Activated CD4-positive, alpha-beta T cell treated with anti-CD3 and anti-CD28 coated beads, Interleukin-2, amount 50 U/mL, for 24 hours (primary cell): ENCODE data around the gene SF3B2.
A peak's percentile ranks its signal among the peaks of the same experiment; 100 is the strongest.
"Not testable (repeated sequence)": the region's sequence is repeated elsewhere in the genome, so short reads cannot be mapped to it uniquely, and the experiment has no call there.

Source experiments
- DNase-seq, 2 donors: peaks; one replicate each; pipeline ENCODE4 v3.0.0-alpha.2; 2020; ENCODE audit warnings: low read depth in 1 of 2, low spot score in 1 of 2

Gene SF3B2

DNA sequence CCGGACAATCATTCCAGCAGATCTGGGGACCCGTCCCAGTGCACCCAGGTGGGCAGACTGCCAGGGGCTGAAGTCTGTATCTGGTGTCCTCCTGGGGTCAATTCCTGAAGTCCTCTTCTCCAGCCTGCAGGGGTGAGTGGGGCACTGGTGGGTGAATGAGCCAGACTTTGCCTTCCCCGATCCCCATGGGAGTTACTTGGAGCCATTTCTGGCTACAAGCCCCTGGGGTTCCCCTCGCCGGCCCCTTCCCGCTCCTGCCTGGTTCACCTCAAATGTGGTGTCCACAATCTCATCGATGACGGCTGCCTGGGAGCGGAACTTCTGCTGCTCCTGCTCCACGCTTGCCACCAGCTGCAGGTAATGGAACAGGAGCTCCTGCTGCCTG lies 35.4 kb upstream of the SF3B2 start:
- DNase-seq = no peak

GRCh38 chr11:66017321-66017720 lies 34.8 kb upstream of the SF3B2 start:
- no peak for DNase-seq

- no peak for DNase-seq
Observed at GRCh38 chr11:66020212-66020611, 32.0 kb upstream of the SF3B2 start.

GRCh38 chr11:66020618-66021357 lies 31.4 kb upstream of the SF3B2 start:
- no peak for DNase-seq

- peak; percentile 66 to 82 for DNase-seq
Observed at GRCh38 chr11:66022401-66023185, 29.6 kb upstream of the SF3B2 start.

DNA sequence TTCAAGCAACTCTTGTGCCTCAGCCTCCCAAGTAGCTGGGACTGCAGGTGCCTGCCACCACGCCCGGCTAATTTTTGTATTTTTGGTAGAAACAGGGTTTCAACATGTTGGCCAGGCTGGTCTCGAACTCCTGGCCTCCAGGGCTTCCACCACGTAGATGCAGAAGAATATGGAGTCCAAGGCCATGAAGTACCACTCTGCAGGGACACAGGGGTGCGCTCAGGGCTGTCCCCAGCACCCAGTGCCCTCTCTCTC lies 29.1 kb upstream of the SF3B2 start:
- DNase-seq = not testable (repeated sequence)

GRCh38 chr11:66026017-66026529 lies 26.1 kb upstream of the SF3B2 start, which contains the start of gene CATSPER1:
Gene CATSPER1, minus strand, starts transcription at chr11:66026479. Its CDS starts 100 bp downstream, at chr11:66026379.
- DNase-seq = no peak

DNA sequence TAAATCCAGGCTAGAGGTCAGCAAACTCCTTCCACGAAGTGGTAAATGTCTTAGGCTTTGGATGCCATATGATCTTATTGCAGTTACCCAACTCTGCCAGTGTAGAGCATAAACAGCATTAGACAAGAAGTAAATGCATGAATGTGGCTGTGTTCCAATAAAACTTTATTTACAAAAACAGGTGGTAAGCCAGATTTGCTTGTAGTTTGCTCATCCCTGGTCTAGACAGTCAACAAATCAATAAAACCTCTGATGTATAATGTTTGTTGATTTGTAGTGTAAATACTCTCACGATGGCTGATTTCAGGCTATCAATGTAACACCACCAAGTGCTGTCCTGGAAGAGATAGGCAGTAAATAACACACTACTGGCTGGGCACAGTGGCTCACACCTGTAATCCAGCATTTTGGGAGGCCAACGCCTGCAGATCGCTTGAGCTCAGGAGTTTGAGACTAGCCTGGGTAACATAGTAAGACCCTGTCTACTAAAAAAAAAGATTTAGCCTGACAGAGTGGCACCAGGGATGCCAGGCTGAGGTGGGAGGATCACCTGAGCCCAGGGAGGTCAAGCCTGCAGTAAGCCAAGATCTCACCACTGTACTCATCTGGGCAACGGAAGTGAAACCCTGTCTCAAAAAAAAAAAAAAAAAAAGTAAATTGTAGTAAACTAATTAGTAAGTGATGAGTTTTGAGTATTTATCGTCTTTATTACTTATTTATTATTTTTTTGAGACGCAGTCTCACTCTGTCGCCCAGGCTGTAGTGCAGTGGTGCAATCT lies 19.0 kb upstream of the SF3B2 start:
- DNase-seq = no peak

GRCh38 chr11:66035653-66036333 lies 16.4 kb upstream of the SF3B2 start:
- DNase-seq = no peak

DNA sequence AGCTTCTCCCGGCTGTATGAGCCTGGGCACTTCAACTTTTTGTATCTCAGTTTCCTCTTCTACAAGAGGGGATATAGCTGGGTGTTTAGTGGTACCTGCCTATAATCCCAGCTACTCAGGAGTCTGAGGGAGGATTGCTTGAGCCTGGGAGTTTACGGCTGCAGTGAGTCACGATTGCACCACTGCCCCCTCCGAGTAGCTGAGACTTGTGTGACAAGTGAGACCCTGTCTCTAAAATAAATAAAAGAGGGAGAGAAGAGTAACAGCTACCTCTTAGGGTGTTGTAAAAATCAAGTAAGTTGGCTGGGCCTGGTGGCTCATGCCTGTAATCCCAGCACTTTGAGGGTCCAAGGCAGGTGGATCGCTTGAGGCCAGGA lies 15.8 kb upstream of the SF3B2 start:
- no peak for DNase-seq

DNA sequence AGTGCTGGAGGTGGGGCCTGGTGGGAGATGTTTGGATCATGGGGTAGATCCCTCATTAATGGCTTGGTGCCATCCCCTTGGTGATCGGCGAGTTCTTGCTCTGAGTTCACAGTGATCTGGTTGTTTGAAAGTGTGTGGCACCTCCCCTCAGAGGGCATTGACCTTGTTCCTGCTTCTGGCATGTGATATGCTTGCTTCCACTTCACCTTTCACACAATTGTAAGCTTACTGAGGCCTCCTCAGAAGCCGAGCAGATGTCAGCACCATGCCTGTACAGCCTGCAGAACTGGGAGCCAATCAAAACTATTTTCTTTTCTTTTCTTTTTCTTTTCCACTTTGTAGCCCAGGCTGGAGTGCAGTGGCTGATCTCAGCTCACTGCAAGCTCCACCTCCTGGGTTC lies 14.8 kb upstream of the SF3B2 start:
- DNase-seq = no peak

- no peak for DNase-seq
Observed at GRCh38 chr11:66039765-66040164, 12.4 kb upstream of the SF3B2 start.

DNA sequence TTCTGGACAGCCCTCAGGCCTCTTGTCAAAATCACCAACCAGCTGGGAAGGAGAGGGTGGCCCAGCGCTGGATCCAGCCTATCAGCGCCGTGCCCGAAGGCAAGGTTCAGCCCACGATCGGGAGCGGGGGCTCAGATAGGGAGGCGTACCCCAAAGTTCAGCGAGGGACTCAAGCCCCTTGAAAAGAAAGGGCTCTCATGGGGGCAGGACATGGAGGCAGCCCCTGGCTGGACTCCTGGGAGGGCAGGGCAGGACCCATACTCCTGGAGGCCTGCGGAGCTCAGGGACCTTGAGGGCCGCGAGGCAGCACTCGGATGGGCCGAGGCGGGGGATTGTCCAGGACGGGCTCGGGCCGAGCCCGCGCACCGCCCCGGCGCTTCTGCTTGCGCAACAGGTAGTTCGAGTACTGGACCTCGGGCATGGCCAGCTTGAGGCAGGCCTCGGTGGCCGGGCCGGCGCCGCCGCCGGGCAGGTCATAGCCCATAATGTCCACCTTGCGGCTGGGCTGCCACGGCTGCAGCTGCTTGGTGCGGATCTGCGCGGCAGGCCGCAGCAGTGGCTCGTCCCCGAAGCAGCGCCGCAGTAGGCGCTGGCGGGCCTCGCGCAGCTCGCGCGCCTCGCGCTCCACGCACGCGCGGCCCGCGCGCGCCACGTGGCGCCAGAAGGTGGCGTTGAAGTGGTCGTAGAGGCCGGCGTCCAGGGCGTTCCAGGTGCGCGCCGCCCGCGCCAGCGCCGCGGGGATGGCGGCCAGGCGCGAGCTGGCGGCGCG lies 9.8 kb upstream of the SF3B2 start:
- no peak for DNase-seq

DNA sequence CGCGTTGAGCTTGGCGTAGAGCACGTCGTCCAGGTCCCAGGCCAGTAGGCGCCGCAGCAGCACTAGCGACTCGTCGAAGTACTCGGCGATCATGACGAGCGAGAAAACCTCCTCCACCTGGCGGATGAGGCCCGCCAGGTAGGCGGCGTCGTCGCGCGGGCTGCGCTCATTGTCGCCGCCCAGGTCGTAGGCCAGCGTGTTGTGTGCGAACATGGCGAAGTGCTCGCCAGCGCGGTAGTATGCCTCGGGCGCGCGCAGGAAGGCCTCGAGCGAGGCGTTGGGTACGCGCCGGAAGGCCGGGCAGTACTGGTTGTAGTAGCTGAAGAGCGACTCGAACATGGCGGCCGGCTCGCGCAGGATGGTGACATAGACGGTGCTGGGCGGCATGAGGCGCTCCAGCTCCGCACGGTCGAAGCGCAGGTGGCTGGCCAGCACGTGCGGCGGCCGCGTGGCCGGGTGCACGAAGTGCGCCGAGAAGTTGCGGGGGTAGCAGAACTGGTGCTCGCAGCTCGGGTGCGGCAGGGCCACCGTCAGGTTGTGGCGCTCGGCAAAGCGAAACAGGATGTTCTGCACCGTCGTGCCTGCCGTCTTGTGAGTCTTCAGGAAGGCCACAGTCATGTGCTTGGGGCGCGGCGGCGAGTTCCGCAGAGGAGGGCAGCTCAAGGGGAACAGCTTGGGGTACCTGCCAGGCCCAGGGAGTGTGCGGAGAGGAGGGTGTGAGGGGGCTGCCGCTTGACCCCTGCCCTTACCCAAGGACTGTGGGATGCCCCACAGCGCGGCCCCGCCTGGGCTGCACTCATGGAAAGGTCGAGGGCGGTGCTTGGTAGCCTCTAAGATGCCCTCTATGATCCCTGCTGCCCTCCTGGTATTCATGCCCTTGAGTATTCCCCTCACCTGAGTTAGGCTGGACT lies 8.9 kb upstream of the SF3B2 start:
- DNase-seq = no peak

- no peak for DNase-seq
Observed at GRCh38 chr11:66044757-66045156, 7.4 kb upstream of the SF3B2 start.

DNA sequence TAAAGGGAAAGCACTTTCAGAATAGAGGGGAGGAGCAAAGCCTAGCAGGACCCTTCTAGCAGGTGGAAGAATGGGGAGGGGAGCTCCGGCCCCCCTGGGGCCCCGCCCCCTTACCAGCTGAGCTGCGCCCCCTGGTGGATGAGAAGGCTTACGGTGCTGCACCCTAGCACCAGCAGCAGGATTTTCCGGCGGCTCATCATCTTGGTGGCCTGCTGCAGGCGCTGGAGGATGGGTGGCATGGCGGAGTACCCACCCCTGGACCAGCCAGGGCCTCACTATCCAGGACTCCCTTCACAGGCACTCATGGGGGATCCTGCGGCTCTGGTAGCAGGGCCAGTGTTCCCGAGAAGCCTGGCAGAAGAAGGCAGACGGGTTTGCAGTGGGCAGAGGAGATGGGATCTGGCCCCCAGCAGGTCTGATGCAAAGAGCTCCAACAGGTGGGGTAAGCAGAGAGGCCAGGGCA lies 7.0 kb upstream of the SF3B2 start:
- DNase-seq = peak; percentile 74 to 82

GRCh38 chr11:66046901-66047300 lies 5.3 kb upstream of the SF3B2 start:
- no peak for DNase-seq

GRCh38 chr11:66047541-66048365 lies 4.4 kb upstream of the SF3B2 start:
- DNase-seq = no peak
